ENCODE data around the gene TBK1. TPM values are rescaled to one million over a fixed set of nuclear protein-coding genes. Genes with fewer than 3 reads are reported as not detected.

The TBK1 gene
- total and polyA plus RNA-seq, 10 donors = 13.9 to 55.2 (median 34.9) TPM

- no peak overlapping the region for H3K4me3 ChIP-seq
- no peaks in the 10 kb centered on the region for H3K27me3 ChIP-seq (replicated peaks in 1 of 7)
- 94 to 100% (median 96%) methylated on average over 2 of the region's 2 CpGs for WGBS, 5 donors
- no peak overlapping the region for H3K27ac ChIP-seq
- H3K36me3 ChIP-seq = peaks cover 0 to 81% (median 60%) of the 10 kb centered on the region in 6 donors
- intact Hi-C loops (cut with DNase I; ENCODE audit: low total_unique reads) = no loop called here
- no peaks in the 10 kb centered on the region for H3K9me3 ChIP-seq
- H3K4me1 ChIP-seq = peaks cover 0 to 12% (median 0%) of the 10 kb centered on the region in 6 donors
- no peak for DNase-seq
- no peak for TF ChIP-seq CTCF (IDR thresholded peaks at IDR 0.05 in 8 of 11, conservative IDR thresholded peaks at IDR 0.05 in 3 of 11)
- no peak for TF ChIP-seq POLR2AphosphoS5 (IDR thresholded peaks at IDR 0.05)
- no peak for TF ChIP-seq POLR2A (IDR thresholded peaks at IDR 0.05)
These were observed 39.5 kb upstream of the TBK1 start for GRCh38 chr12:64412459-64412858.

GRCh38 chr12:64413884-64414283, 38.0 kb upstream of the TBK1 start:
- no peak overlapping the region for H3K4me3 ChIP-seq
- H3K4me1 ChIP-seq = no peaks in the 10 kb centered on the region
- H3K27me3 ChIP-seq (replicated peaks in 1 of 7) = no peaks in the 10 kb centered on the region
- intact Hi-C loops (cut with DNase I; ENCODE audit: low total_unique reads) = no loop called here
- no peaks in the 10 kb centered on the region for H3K9me3 ChIP-seq
- TF ChIP-seq POLR2A (IDR thresholded peaks at IDR 0.05) = no peak
- no peak for TF ChIP-seq POLR2AphosphoS5 (IDR thresholded peaks at IDR 0.05)
- no peak for TF ChIP-seq CTCF (IDR thresholded peaks at IDR 0.05 in 8 of 11, conservative IDR thresholded peaks at IDR 0.05 in 3 of 11)
- no peak for DNase-seq
- WGBS, 5 donors = 89 to 96% (median 94%) methylated on average over 2 of the region's 2 CpGs
- peaks cover 0 to 95% (median 72%) of the 10 kb centered on the region in 6 donors for H3K36me3 ChIP-seq
- no peak overlapping the region for H3K27ac ChIP-seq

GRCh38 chr12:64418209-64418608, 33.7 kb upstream of the TBK1 start:
- intact Hi-C loops (cut with DNase I; ENCODE audit: low total_unique reads) = no loop called here
- Histone ChIP-seq H3K27me3 (replicated peaks in 1 of 7) (no peaks in the 10 kb centered on the region), H3K27ac (no peak overlapping the region), H3K4me3 (no peak overlapping the region), H3K36me3 (peaks cover 3 to 100% (median 86%) of the 10 kb centered on the region in 6 donors), H3K4me1 (no peaks in the 10 kb centered on the region), H3K9me3 (no peaks in the 10 kb centered on the region)
- no peak for DNase-seq
- TF ChIP-seq POLR2A (IDR thresholded peaks at IDR 0.05) (no peak), CTCF (IDR thresholded peaks at IDR 0.05 in 8 of 11, conservative IDR thresholded peaks at IDR 0.05 in 3 of 11) (no peak), POLR2AphosphoS5 (IDR thresholded peaks at IDR 0.05) (no peak)

- H3K4me1 ChIP-seq = no peaks in the 10 kb centered on the region
- WGBS, 5 donors = 71 to 88% (median 79%) methylated on average over 3 of the region's 3 CpGs
- no peak for TF ChIP-seq CTCF (IDR thresholded peaks at IDR 0.05 in 8 of 11, conservative IDR thresholded peaks at IDR 0.05 in 3 of 11)
- DNase-seq = no peak
- H3K4me3 ChIP-seq = no peak overlapping the region
- no peaks in the 10 kb centered on the region for H3K27me3 ChIP-seq (replicated peaks in 1 of 7)
- no peak overlapping the region for H3K27ac ChIP-seq
- intact Hi-C loops (cut with DNase I; ENCODE audit: low total_unique reads) = no loop called here
- H3K9me3 ChIP-seq = no peaks in the 10 kb centered on the region
- H3K36me3 ChIP-seq = peaks cover 5 to 100% (median 86%) of the 10 kb centered on the region in 6 donors
These were observed 32.2 kb upstream of the TBK1 start for GRCh38 chr12:64419696-64420095.

Data from spleen (tissue), 11 donors.